ENCODE measurements around the gene MACROD2.

MACROD2 gene

DNA sequence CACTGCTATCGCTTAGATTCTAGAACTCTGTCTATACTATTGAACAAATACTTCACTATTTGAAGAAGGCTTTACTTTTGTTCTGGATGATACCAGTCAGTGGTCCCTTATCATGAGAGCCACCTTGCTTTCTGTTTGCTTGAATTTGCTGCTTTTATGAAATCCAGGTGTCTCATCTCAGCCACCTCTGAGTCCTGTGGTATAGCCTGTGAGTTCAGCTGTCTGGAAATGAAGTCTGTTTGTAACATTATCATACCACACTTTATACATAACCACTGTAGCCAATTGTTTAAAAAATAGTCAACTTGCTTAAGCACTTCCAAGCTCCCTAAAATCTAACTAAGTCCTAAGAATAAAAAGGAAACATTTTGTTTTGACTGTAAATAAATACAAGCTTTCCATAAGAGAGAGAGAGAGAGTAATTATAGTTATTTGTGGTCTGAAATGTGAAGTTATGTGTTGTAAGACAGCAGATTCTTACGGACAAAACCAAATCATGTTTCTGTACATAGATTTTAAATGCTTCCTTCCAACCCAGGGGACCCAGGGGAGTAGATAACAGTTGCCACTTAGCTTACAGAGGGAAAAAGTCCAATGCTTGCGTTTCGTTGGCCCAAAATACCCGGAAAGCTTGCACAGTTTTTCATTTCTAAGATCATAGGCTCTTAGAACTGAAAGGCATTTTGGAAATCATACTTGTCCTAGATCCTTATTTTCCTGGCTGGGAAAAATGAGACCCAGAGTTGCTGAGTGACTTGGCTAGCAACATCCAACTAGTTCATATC, 1449.9 kb downstream of the MACROD2 start:
- DNase-seq (ENCODE audit: low spot score) = no peak

DNA sequence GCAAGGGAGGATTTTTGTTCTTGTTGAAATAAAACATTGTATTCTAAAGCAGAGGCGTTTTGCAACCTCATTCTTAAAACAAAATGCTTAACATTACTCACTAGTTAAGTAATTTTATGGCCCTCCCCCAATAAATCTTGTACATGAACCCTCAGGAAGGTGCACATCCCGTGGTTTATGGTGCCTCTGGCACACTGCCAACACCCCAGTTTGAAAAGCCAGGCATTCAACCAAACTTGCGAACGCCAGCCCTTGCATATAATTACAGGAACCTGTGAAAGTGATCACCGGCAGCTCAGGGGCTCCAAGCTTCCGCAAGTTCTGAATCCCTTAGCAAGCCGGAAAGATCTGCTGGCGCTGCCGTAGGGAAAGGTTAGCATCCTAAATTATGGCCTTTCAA, 1451.1 kb downstream of the MACROD2 start:
- DNase-seq (ENCODE audit: low spot score) = no peak

- no peak for DNase-seq (ENCODE audit: low spot score)
Measured at GRCh38 chr20:15447549-15447948, 1452.2 kb downstream of the MACROD2 start.

DNA sequence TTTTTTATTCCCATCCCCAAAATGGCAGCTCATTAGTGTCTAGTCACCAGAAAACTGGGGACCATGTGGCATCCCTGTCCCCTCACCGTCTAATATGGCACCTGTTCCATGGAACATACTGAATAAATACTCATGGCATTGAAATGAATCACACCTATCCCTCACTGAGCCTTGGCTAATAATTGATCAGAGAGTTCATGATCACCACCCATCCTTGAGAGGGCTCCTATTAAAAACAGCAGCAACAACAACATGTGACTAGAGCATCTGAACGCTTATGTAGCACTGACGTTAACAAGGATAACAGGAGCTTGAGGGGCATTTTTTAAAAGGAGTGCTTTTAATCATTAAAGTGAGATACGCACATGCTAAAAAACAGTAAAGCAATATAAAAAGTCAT, 1453.7 kb downstream of the MACROD2 start:
- DNase-seq (ENCODE audit: low spot score) = no peak

DNA sequence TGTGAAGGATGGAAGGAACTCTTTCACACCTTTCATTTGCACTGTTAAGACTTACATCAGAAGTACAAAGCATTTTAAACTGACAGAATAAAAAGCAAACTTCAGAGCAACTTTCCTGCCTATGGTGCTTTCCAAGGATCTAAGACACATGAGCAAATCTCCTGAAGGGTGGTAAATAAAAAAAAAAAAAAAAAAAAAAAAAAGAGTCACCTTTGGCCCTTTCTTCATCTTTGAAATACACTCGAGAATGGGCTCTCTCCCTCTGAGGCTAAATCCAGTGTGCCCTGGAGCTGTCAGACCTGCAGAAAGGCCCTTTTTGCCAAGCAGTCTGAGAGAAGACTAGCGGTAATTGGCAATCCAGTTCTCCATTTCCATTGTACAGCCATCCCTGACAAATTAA, 1455.9 kb downstream of the MACROD2 start:
- no peak for DNase-seq (ENCODE audit: low spot score)

GRCh38 chr20:15455279-15455678, 1460.0 kb downstream of the MACROD2 start:
- no peak for DNase-seq (ENCODE audit: low spot score)

- no peak for DNase-seq (ENCODE audit: low spot score)
Measured at GRCh38 chr20:15461938-15462337, 1466.6 kb downstream of the MACROD2 start.

DNA sequence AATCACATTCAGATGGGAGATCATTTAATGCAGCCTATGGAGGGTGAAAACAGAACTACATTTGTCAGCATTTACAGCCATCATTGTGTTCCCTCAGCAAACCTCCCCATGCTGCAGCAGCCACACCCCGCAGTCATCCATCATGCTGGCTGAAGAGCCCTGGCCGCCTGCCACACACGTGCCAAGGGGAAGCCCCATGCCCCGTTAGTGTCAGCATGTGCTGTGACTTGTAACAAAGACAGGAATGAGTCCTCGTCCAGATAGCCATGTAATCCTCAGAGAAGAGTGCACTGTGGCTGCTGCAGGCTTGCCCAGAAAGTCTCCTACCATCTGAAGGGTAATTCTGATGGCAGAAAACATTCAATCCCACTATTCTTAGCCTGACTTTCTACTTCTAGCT, 1480.2 kb downstream of the MACROD2 start:
- DNase-seq (ENCODE audit: low spot score) = no peak

- no peak for DNase-seq (ENCODE audit: low spot score)
Measured at GRCh38 chr20:15476186-15476585, 1480.9 kb downstream of the MACROD2 start.

DNA sequence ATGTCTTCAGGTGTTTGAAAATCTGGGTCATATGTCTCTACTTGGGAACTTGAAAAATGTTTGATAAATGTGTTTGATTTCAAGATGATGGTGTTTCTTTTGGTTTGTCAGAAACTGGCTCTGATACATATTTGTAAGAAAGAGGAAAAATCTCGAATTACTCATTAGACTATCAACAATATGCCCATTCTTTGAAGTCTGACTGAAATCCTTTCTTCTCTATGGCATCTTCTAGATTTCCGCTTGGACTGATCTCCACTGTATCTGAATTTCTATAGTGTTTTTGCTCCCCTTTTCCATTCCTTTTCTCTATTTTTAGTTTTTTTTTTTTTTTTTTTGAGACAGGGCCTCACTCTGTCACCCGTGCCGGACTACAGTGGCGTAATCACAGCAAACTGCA, 1481.5 kb downstream of the MACROD2 start:
- no peak for DNase-seq (ENCODE audit: low spot score)

DNA sequence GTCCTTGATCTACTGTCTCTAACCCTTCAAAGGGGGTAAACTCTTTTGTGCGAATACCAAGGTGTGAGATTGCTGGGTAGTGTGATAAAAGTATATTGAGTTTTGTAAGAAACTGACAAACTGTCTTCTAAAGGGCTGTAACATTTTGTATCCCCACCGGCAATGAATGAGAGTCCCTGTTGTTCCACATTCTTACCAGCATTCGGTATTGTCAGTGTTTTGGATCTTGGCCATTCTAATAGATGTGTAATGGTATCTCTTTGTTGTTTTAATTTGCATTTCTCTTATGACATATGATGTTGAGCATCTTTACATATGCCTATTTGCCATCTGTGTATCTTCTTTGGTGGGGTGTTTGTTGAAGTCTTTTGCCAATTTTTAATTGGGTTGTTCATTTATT, 1487.2 kb downstream of the MACROD2 start:
- DNase-seq (ENCODE audit: low spot score) = no peak

DNA sequence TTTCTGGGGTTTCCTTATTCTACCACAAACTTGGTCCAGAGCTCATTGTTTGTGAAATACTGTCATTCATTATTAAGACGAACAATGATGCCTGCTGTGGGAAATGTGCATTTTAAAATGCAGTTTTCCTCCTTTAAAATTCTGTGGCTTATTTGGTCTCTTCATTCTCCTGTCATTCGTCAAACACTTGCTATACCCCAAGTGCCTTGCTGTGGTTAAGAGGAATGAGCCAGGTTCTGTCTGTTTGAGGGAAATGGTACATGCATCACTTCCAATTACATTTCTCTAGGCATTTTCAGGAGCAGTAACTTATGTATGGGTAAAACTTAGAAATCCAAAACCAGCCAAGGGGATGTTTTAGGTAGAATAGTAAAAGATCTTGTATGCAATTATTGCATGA, 1490.2 kb downstream of the MACROD2 start:
- DNase-seq (ENCODE audit: low spot score) = no peak

GRCh38 chr20:15487030-15487429, 1491.7 kb downstream of the MACROD2 start:
- no peak for DNase-seq (ENCODE audit: low spot score)

- DNase-seq (ENCODE audit: low spot score) = no peak
Measured at GRCh38 chr20:15487682-15488081, 1492.4 kb downstream of the MACROD2 start.

DNA sequence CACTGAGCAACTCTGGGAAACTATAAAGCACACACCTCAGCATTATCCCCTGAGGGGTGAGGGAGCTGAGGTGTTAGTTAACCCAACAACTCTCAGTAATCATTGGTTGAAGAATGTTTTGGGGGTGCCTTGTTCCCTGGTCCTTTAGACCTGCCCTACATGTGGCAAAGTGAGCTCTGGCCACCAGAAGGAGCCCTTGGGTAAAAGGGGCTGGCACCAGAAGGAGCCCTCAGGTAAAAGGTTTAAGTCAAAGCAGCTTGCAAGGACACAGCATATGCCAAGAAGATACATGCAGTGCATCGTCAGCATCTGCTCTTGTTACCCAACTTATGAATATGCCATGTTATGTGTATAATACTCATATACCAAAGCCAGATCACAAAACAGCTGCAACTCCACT, 1496.3 kb downstream of the MACROD2 start:
- DNase-seq (ENCODE audit: low spot score) = no peak

GRCh38 chr20:15494851-15495250, 1499.5 kb downstream of the MACROD2 start:
- no peak for DNase-seq (ENCODE audit: low spot score)

GRCh38 chr20:15496501-15497039, 1501.3 kb downstream of the MACROD2 start:
- no peak for DNase-seq (ENCODE audit: low spot score)

GRCh38 chr20:15498926-15499325, 1503.6 kb downstream of the MACROD2 start:
- no peak for DNase-seq (ENCODE audit: low spot score)

DNA sequence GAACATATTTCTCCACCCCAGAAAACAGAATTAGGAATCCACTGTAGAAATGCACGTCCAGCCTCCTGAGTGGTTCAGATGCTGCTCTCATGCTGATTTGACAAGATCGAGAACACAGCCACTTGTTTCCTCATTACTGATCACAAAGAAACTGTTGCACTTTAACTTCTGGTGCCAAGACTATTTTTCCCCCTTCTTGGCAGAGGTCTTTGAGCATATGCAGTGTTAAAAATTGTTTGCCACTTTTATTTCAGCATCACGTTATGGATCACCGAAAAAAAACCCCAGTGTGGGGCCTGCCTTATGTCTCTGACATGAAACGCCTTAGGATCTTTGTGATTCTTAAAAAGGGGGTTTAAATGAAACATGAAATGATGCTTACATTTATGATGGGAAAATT, 1511.0 kb downstream of the MACROD2 start:
- DNase-seq (ENCODE audit: low spot score) = no peak

DNA sequence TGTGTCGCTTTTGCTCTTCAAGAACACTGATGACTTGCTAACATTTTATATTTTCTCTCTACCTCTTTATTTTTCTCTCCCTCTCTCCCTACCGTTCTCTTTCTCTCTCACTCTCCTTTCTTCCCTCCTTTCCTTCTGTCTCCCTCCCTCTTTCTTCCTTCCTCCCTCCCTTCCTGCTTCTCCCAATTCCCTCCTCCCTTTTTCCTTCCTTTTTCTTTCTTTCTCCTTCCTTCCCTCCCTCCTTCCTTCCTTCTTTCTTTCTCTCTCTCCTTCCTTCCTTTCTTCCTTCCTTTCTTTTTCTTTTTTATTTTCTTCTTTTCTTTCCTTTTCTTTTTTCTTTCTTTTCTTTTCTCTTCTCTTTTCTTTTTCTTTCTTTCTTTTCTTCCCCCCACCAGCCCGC, 1511.8 kb downstream of the MACROD2 start:
- DNase-seq (ENCODE audit: low spot score) = no peak

GRCh38 chr20:15511551-15511950, 1516.2 kb downstream of the MACROD2 start:
- no peak for DNase-seq (ENCODE audit: low spot score)

- no peak for DNase-seq (ENCODE audit: low spot score)
Measured at GRCh38 chr20:15512916-15513315, 1517.6 kb downstream of the MACROD2 start.

DNA sequence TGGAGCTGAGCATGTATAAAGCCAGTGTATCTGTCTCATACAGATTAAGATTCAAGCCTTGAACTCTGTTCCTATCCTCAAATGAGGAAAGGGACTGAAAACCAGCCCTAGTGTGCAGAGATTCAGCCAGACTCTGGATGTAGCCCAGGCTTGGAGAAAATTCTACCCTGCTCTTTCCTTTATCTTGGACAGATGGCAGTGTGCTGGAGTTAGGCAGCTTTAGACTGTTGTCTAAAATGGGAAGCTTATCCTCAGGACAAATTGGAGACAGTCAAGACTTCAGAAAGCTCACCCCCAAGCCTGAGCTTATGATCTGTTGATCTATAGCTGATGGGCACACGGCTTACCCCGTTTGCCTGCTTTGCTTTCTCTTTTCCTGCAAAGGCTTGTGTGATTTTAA, 1520.4 kb downstream of the MACROD2 start:
- DNase-seq (ENCODE audit: low spot score) = no peak

DNA sequence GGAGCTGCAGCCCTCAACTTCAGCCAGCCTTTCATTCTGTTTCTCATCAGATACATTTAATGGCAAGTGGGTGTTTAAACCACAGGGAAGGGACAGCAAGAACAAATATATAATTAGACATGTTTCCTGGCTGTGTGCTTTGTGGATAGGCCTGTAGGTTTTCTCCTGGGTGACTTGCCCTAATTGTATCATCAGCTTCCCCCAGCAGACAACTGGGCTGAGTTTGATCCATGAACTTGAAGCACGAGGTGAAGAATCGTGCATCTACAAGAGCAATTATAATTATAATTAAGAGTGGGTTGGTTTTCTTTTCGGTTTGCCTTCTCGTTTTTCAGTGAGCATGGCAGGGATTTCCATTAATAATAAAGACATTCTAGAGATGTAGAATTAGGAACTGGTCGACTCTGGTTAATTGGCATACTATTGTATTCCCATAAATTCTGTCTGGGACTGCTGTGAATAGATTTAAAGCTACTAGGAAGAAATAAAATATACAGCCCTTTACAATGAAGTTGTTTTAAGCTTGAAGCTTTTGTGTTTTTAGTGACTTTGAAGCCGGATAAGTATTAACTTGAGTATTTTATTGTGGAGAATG, 1525.7 kb downstream of the MACROD2 start:
- no peak for DNase-seq (ENCODE audit: low spot score)
